DOHH2 (cell line): ENCODE data around the gene LETMD1.

Experiments used
- EZH2phosphoT487 ChIP-seq: fragments of 200-600 bp; sonication (generic); IDR thresholded peaks from 2 replicates; pipeline ENCODE4 v1.6.1; 2017; ENCODE audit warnings: borderline replicate concordance, mild to moderate bottlenecking, antibody characterized with exemption, low read length, moderate library complexity, mixed read lengths
- TF ChIP-seq, protein P1 (sequence below): fragments of 200-600 bp; sonication (generic); IDR thresholded peaks from one replicate; pipeline ENCODE4 v1.5.1; 2014; ENCODE audit warnings: antibody characterized with exemption, mild to moderate bottlenecking, low read depth, low read length; ENCODE audit not compliant: poor library complexity, severe bottlenecking

DNA sequence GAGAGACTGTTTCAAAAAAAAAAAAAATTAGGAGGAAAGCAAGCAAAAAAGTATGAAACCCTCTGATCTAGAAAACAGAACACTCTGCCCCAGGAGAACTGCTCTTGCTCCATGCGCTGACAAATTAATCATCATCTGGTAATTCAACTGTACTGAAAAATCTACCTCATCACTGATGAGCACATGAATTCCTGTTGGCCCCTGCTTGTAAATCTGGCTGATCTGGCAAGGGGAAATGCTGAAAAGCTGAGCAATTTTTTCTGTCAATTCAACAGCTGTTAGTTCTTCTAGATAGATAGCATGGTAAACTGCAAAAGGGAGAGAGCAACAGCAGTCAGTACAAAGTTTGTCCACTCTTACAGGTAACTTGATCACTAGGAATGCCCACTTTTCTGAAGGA is 50.5 kb downstream of the LETMD1 start:
- TF ChIP-seq, protein P1, sequence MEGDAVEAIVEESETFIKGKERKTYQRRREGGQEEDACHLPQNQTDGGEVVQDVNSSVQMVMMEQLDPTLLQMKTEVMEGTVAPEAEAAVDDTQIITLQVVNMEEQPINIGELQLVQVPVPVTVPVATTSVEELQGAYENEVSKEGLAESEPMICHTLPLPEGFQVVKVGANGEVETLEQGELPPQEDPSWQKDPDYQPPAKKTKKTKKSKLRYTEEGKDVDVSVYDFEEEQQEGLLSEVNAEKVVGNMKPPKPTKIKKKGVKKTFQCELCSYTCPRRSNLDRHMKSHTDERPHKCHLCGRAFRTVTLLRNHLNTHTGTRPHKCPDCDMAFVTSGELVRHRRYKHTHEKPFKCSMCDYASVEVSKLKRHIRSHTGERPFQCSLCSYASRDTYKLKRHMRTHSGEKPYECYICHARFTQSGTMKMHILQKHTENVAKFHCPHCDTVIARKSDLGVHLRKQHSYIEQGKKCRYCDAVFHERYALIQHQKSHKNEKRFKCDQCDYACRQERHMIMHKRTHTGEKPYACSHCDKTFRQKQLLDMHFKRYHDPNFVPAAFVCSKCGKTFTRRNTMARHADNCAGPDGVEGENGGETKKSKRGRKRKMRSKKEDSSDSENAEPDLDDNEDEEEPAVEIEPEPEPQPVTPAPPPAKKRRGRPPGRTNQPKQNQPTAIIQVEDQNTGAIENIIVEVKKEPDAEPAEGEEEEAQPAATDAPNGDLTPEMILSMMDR = no peak
- TF ChIP-seq EZH2phosphoT487 = no peak
